Renal cortical epithelial cell (primary cell): ENCODE data around the gene THRB. TPM values are rescaled to one million over a fixed set of nuclear protein-coding genes. Genes with fewer than 3 reads are reported as not detected.

Experiments
- DNase-seq: peaks from one replicate; pipeline ENCODE4 v3.0.0-alpha.2; 2011; ENCODE audit warnings: low read depth
- total RNA-seq: library from RNA; depleted of rRNA; stranded (reverse); fragments of >200 nt; gene quantifications from 2 replicates; pipeline ENCODE4 v1.2.3, GENCODE V29; 2014

THRB gene
- total RNA-seq, 1 donor from 2014 or later: 46.1 TPM

GRCh38 chr3:24512564-24513197, 18.0 kb upstream of the THRB start:
- DNase-seq: no peak

GRCh38 chr3:24510030-24510648, 15.5 kb upstream of the THRB start:
- DNase-seq: no peak

GRCh38 chr3:24508423-24508839, 13.8 kb upstream of the THRB start:
- DNase-seq: peak; percentile 81

- DNase-seq: no peak
Measured at GRCh38 chr3:24507776-24508422, 13.2 kb upstream of the THRB start.

- DNase-seq: no peak
Measured at GRCh38 chr3:24506966-24507775, 12.5 kb upstream of the THRB start.

GRCh38 chr3:24505691-24506550, 11.3 kb upstream of the THRB start:
- DNase-seq: no peak

GRCh38 chr3:24504772-24505171, 10.1 kb upstream of the THRB start:
- DNase-seq: no peak

- DNase-seq: no peak
Measured at GRCh38 chr3:24503616-24504113, 9.0 kb upstream of the THRB start.

GRCh38 chr3:24502690-24503089, 8.0 kb upstream of the THRB start:
- DNase-seq: peak; percentile 86

- no peak for DNase-seq
Measured at GRCh38 chr3:24500806-24501205, 6.2 kb upstream of the THRB start.

- DNase-seq: no peak
Measured at GRCh38 chr3:24499991-24500390, 5.3 kb upstream of the THRB start.

- DNase-seq: no peak
Measured at GRCh38 chr3:24498796-24499195, 4.1 kb upstream of the THRB start.

GRCh38 chr3:24498391-24498790, 3.7 kb upstream of the THRB start:
- DNase-seq: no peak

- no peak for DNase-seq
Measured at GRCh38 chr3:24497942-24498341, 3.3 kb upstream of the THRB start.

GRCh38 chr3:24496529-24497482, 2.2 kb upstream of the THRB start:
- DNase-seq: peak; percentile 92

- DNase-seq: no peak
Measured at GRCh38 chr3:24495326-24495994, 810 bp upstream of the THRB start.

GRCh38 chr3:24493746-24494617, 668 bp downstream of the THRB start:
- no peak for DNase-seq

GRCh38 chr3:24492971-24493551, 1.6 kb downstream of the THRB start:
- DNase-seq: no peak
